Muscle layer of colon (tissue), 2 donors: ENCODE measurements around the gene EPHA10.

Experiments used
- H3K27ac ChIP-seq: one replicate; pipeline ENCODE4 v1.7.0; 2013; ENCODE audit warnings: low read depth, mild to moderate bottlenecking, low read length, moderate library complexity
- H3K27me3 ChIP-seq, 2 donors: one replicate each; pipeline ENCODE4 v1.7.0; 2013; ENCODE audit warnings: low read length in 2 of 2, mild to moderate bottlenecking in 2 of 2; ENCODE audit not compliant: insufficient read depth in 2 of 2, control insufficient read depth in 1 of 2
- H3K36me3 ChIP-seq: one replicate; pipeline ENCODE4 v1.7.0; 2013; ENCODE audit warnings: mild to moderate bottlenecking, low read length; ENCODE audit not compliant: insufficient read depth
- H3K4me1 ChIP-seq: one replicate; pipeline ENCODE4 v1.7.0; 2013; ENCODE audit warnings: mild to moderate bottlenecking, low read length; ENCODE audit not compliant: insufficient read depth
- H3K4me3 ChIP-seq, 2 donors: one replicate each; pipeline ENCODE4 v1.7.0; 2013; ENCODE audit warnings: low read length in 2 of 2, low read depth in 1 of 2, mild to moderate bottlenecking in 1 of 2, moderate library complexity in 1 of 2
- H3K9ac ChIP-seq: one replicate; pipeline ENCODE4 v1.7.0; 2013; ENCODE audit warnings: low read length
- H3K9me3 ChIP-seq: one replicate; pipeline ENCODE4 v1.7.0; 2013; ENCODE audit warnings: mild to moderate bottlenecking, low read length
- donor health status: abdominal sarcoma.
- donor health status: Adenocarcinoma of cecum.

The EPHA10 gene

GRCh38 chr1:37677808-37678207 lies 87.1 kb downstream of the EPHA10 start:
- no peaks in the 10 kb centered on the region for H3K9me3 ChIP-seq

GRCh38 chr1:37677143-37677439 lies 87.8 kb downstream of the EPHA10 start:
- peaks cover 22% of the 10 kb centered on the region for H3K4me1 ChIP-seq
- H3K4me3 ChIP-seq, result no peak overlapping the region
- H3K27ac ChIP-seq, result no peak overlapping the region
- no peaks in the 10 kb centered on the region for H3K9me3 ChIP-seq
- peaks cover 0 to 4% of the 10 kb centered on the region in 2 donors for H3K27me3 ChIP-seq
- no peaks in the 10 kb centered on the region for H3K36me3 ChIP-seq
- H3K9ac ChIP-seq, result no peak overlapping the region

More at GRCh38 chr1:37677808-37678207, 87.1 kb downstream of the EPHA10 start:
- H3K4me3 ChIP-seq, result no peak overlapping the region
- H3K27me3 ChIP-seq, result peaks cover 0 to under 1% of the 10 kb centered on the region in 2 donors
- no peak overlapping the region for H3K27ac ChIP-seq
- H3K36me3 ChIP-seq, result peaks cover 7% of the 10 kb centered on the region
- H3K9ac ChIP-seq, result no peak overlapping the region
- H3K4me1 ChIP-seq, result peaks cover 22% of the 10 kb centered on the region

- peak overlapping the region; percentile 39 for H3K27ac ChIP-seq
- peak overlapping the region; percentile 7 for H3K9ac ChIP-seq
- H3K36me3 ChIP-seq, result no peaks in the 10 kb centered on the region
- H3K9me3 ChIP-seq, result no peaks in the 10 kb centered on the region
- H3K4me3 ChIP-seq, result peak overlapping the region in 1 of 2 donors; percentile 17
- H3K4me1 ChIP-seq, result peaks cover 22% of the 10 kb centered on the region
- H3K27me3 ChIP-seq, result peaks cover under 1 to 4% of the 10 kb centered on the region in 2 donors
Observed at GRCh38 chr1:37676281-37677142, 88.4 kb downstream of the EPHA10 start.

GRCh38 chr1:37673920-37674319 lies 91.0 kb downstream of the EPHA10 start:
- H3K4me3 ChIP-seq, result no peak overlapping the region
- no peaks in the 10 kb centered on the region for H3K36me3 ChIP-seq
- peaks cover 4% of the 10 kb centered on the region in 2 donors for H3K27me3 ChIP-seq
- peaks cover 22% of the 10 kb centered on the region for H3K4me1 ChIP-seq
- no peak overlapping the region for H3K9ac ChIP-seq
- no peaks in the 10 kb centered on the region for H3K9me3 ChIP-seq
- H3K27ac ChIP-seq, result no peak overlapping the region

- Histone ChIP-seq H3K4me3 (no peak overlapping the region), H3K36me3 (no peaks in the 10 kb centered on the region), H3K27me3 (peaks cover 4% of the 10 kb centered on the region in 2 donors), H3K9me3 (no peaks in the 10 kb centered on the region), H3K27ac (no peak overlapping the region), H3K9ac (no peak overlapping the region), H3K4me1 (peaks cover 27% of the 10 kb centered on the region)
Observed at GRCh38 chr1:37672136-37672870, 92.6 kb downstream of the EPHA10 start.

DNA sequence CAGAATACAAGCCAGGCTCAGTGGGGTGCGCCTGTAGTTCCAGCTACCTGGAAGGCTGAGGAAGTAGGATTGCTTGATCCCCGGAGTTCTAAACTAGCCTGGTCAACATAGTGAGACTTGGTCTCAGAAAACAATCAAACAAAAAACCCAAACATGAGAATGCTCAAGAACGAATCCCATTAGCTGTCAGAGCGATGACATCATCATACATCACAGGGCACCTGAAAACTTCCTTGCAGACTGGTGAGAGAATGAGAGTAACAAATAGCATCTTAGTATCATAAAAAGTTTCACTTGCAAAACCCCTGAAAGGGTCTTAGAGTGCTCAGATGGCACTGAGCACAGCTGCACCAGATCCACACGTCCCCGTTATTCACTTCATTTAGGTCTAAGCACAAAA lies 93.7 kb downstream of the EPHA10 start:
- H3K4me1 ChIP-seq, result peaks cover 28% of the 10 kb centered on the region
- H3K27me3 ChIP-seq, result peaks cover 4% of the 10 kb centered on the region in 2 donors
- no peak overlapping the region for H3K9ac ChIP-seq
- H3K36me3 ChIP-seq, result no peaks in the 10 kb centered on the region
- no peak overlapping the region for H3K4me3 ChIP-seq
- no peak overlapping the region for H3K27ac ChIP-seq
- no peaks in the 10 kb centered on the region for H3K9me3 ChIP-seq

- Histone ChIP-seq H3K4me3 (no peak overlapping the region), H3K27ac (no peak overlapping the region), H3K27me3 (peaks cover 4% of the 10 kb centered on the region in 2 donors), H3K9me3 (no peaks in the 10 kb centered on the region), H3K9ac (no peak overlapping the region), H3K4me1 (peaks cover 18% of the 10 kb centered on the region), H3K36me3 (no peaks in the 10 kb centered on the region)
Observed at GRCh38 chr1:37670133-37670532, 94.8 kb downstream of the EPHA10 start.

- Histone ChIP-seq H3K27ac (no peak overlapping the region), H3K9me3 (no peaks in the 10 kb centered on the region), H3K27me3 (peaks cover 0 to 4% of the 10 kb centered on the region in 2 donors), H3K9ac (no peak overlapping the region), H3K4me1 (peaks cover 17% of the 10 kb centered on the region), H3K36me3 (no peaks in the 10 kb centered on the region), H3K4me3 (no peak overlapping the region)
Observed at GRCh38 chr1:37667023-37667671, 97.8 kb downstream of the EPHA10 start.

- Histone ChIP-seq H3K4me3 (no peak overlapping the region), H3K9ac (no peak overlapping the region), H3K4me1 (peaks cover 17% of the 10 kb centered on the region), H3K9me3 (no peaks in the 10 kb centered on the region), H3K36me3 (no peaks in the 10 kb centered on the region), H3K27ac (no peak overlapping the region), H3K27me3 (peaks cover 0 to 2% of the 10 kb centered on the region in 2 donors)
Observed at GRCh38 chr1:37666241-37666867, 98.6 kb downstream of the EPHA10 start.
